ENCODE measurements around the gene VWDE. TPM values are rescaled to one million over a fixed set of nuclear protein-coding genes. Genes with fewer than 3 reads are reported as not detected.

Gene VWDE
- total and polyA plus RNA-seq, 2 of the 13 experiments (the other 11 are each of a cell fraction or from before 2014, with no cell fraction given) = 0.12 to 0.27 TPM

DNA sequence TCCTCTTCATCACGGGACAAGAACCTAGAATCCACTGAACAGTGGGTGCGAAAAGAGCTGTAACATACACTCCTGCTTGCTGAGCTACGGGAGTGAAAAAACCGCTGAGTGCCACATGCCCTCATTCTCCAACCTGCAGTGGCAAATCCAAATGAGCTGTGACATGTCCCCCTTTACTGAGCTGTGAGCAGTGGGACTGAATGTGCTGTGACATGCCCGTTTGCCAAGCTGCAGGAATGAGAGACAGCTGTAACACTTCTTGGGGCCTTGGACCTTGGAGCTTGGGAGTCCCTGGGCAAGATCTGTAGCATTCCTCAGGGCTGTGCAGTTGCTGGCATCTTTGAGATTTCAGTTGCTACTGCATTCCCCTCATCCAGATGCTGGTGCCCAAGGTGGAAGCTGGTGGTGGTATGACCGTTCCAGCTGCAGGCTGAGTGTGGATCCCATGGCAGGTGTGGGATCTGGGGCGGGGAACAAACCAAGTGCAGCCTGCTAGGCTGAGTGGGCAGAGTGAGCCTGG lies 107.6 kb downstream of the VWDE start (continued):
- TF ChIP-seq ZNF234 (CRISPR knock-in tag; conservative IDR thresholded peaks at IDR 0.05) = no peak

GRCh38 chr7:12294701-12295100 lies 109.0 kb downstream of the VWDE start:
- ChIA-PET POLR2A (no interaction called here), CTCF (ENCODE audit: low intra/inter-chr PET ratio, low total read pairs) (no interaction called here)
- no peak for ATAC-seq

GRCh38 chr7:12291870-12292269 lies 111.8 kb downstream of the VWDE start:
- no peak overlapping the region for H3K4me3 ChIP-seq (replicated peaks in 1 of 3; ENCODE audit: insufficient read depth in 1 of 3, low read depth in 2 of 3, low read length in 3 of 3)
- H3K9ac ChIP-seq (ENCODE audit: insufficient read depth, low read depth, low read length) = no peak overlapping the region
- FAIRE-seq (no peak), ATAC-seq (peak; percentile 47; the same call in 2 of the 3 replicates), DNase-seq (ENCODE audit: low spot score) (peak; percentile 6)
- BruUV-seq (replicated peaks) = no TSS peak
- POLR2A ChIA-PET = no interaction called here
- H3K4me2 ChIP-seq (ENCODE audit: low read depth, low read length) = no peak overlapping the region
- TF ChIP-seq SP2 (CRISPR knock-in tag; IDR thresholded peaks at IDR 0.05) = no peak
- TF ChIP-seq SMC3 (IDR thresholded peaks at IDR 0.05; ENCODE audit: low read length) = peak; percentile 36; the same call in 1 of the 2 replicates
- TF ChIP-seq MAZ (IDR thresholded peaks at IDR 0.05; ENCODE audit: borderline replicate concordance, low read depth, low read length) = no peak
- TF ChIP-seq MAZ (CRISPR knock-in tag; IDR thresholded peaks at IDR 0.05; ENCODE audit: low read depth) = no peak
- no peak for TF ChIP-seq ZKSCAN5 (CRISPR knock-in tag; IDR thresholded peaks at IDR 0.05)
- peak; percentile 77; the same call in 1 of the 2 replicates for TF ChIP-seq ZNF576 (CRISPR knock-in tag; IDR thresholded peaks at IDR 0.05)
- TF ChIP-seq POLR2G (IDR thresholded peaks at IDR 0.05; ENCODE audit: low read depth, low read length) = no peak
- peak; percentile 35; the same call in 1 of the 2 replicates for TF ChIP-seq CTCF (CRISPR knock-in tag; IDR thresholded peaks at IDR 0.05)
- peak; percentile 39 for TF ChIP-seq STAG1 (CRISPR knock-in tag; IDR thresholded peaks at IDR 0.05)
- CTCF ChIA-PET (ENCODE audit: low intra/inter-chr PET ratio, low total read pairs) = interaction anchor here (1.3 kb wide), 1 partner anchor 224 kb away, joined by 11 read pairs; no protein-coding TSS in a partner anchor
- no peaks in the 10 kb centered on the region for H3K79me2 ChIP-seq (ENCODE audit: insufficient read depth, low read length)
- no peaks in the 10 kb centered on the region for H3K4me1 ChIP-seq (ENCODE audit: insufficient read depth, low read length)
- 0% methylated on average over 1 of the region's 1 CpG for WGBS (ENCODE audit: low lambda C conversion rate)
- H2AFZ ChIP-seq (ENCODE audit: low read length) = no peak overlapping the region
- H4K20me1 ChIP-seq (ENCODE audit: insufficient read depth, low read length) = no peaks in the 10 kb centered on the region
- in situ Hi-C loops (cut with HindIII; ENCODE audit: extremely low pct_ligation_motif_present, low pct_unique_long_range_greater_than_20kb) (no loop called here), intact Hi-C loops (cut with micrococcal nuclease; ENCODE audit: unreplicated experiment) (loop anchor here (1.0 kb wide), 1 partner anchor 225 kb away; no protein-coding TSS in a partner anchor)
- no peak overlapping the region for H3K27ac ChIP-seq (ENCODE audit: extremely low read length, insufficient read depth, low read length)
- H3K36me3 ChIP-seq (replicated peaks in 1 of 2; ENCODE audit: control insufficient read depth in 1 of 2, insufficient read depth in 2 of 2, low read length in 2 of 2) = no peaks in the 10 kb centered on the region
- no peaks in the 10 kb centered on the region for H3K27me3 ChIP-seq (ENCODE audit: control insufficient read depth in 1 of 2, insufficient read depth in 2 of 2, low read length in 2 of 2)
- H3K9me3 ChIP-seq (ENCODE audit: low read length) = peaks cover 19% of the 10 kb centered on the region

More at GRCh38 chr7:12294701-12295100, 109.0 kb downstream of the VWDE start:
- Histone ChIP-seq H3K36me3 (replicated peaks in 1 of 2; ENCODE audit: control insufficient read depth in 1 of 2, insufficient read depth in 2 of 2, low read length in 2 of 2) (no peaks in the 10 kb centered on the region), H3K4me1 (ENCODE audit: insufficient read depth, low read length) (no peaks in the 10 kb centered on the region), H3K4me3 (replicated peaks in 1 of 3; ENCODE audit: insufficient read depth in 1 of 3, low read depth in 2 of 3, low read length in 3 of 3) (no peak overlapping the region), H3K27me3 (ENCODE audit: control insufficient read depth in 1 of 2, insufficient read depth in 2 of 2, low read length in 2 of 2) (no peaks in the 10 kb centered on the region), H4K20me1 (ENCODE audit: insufficient read depth, low read length) (no peaks in the 10 kb centered on the region), H3K79me2 (ENCODE audit: insufficient read depth, low read length) (no peaks in the 10 kb centered on the region), H3K4me2 (ENCODE audit: low read depth, low read length) (no peak overlapping the region), H3K9me3 (ENCODE audit: low read length) (peaks cover 24% of the 10 kb centered on the region), H2AFZ (ENCODE audit: low read length) (no peak overlapping the region), H3K9ac (ENCODE audit: insufficient read depth, low read depth, low read length) (no peak overlapping the region), H3K27ac (ENCODE audit: extremely low read length, insufficient read depth, low read length) (no peak overlapping the region)
- DNase-seq (ENCODE audit: low spot score) (no peak), FAIRE-seq (no peak)
- TF ChIP-seq ZNF720 (CRISPR knock-in tag; IDR thresholded peaks at IDR 0.05) (no peak), SP4 (CRISPR knock-in tag; IDR thresholded peaks at IDR 0.05) (no peak), GATAD1 (CRISPR knock-in tag; IDR thresholded peaks at IDR 0.05) (no peak), ZNF790 (CRISPR knock-in tag; IDR thresholded peaks at IDR 0.05; ENCODE audit: borderline replicate concordance) (no peak), SMAD9 (CRISPR knock-in tag; IDR thresholded peaks at IDR 0.05) (no peak), SOX5 (CRISPR knock-in tag; IDR thresholded peaks at IDR 0.05; ENCODE audit: borderline replicate concordance) (no peak), TCF7L2 (IDR thresholded peaks at IDR 0.05; ENCODE audit: low read depth, low read length) (no peak), MXD1 (CRISPR knock-in tag; IDR thresholded peaks at IDR 0.05) (no peak), ZNF614 (CRISPR knock-in tag; IDR thresholded peaks at IDR 0.05; ENCODE audit: borderline replicate concordance) (no peak)
- BruUV-seq (replicated peaks) = no TSS peak
- in situ Hi-C loops (cut with HindIII; ENCODE audit: extremely low pct_ligation_motif_present, low pct_unique_long_range_greater_than_20kb) (no loop called here), intact Hi-C loops (cut with micrococcal nuclease; ENCODE audit: unreplicated experiment) (no loop called here)
- 66% methylated on average over 2 of the region's 2 CpGs for WGBS (ENCODE audit: low lambda C conversion rate)

Measured in HepG2 (cell line).